Stimulated activated CD4-positive, alpha-beta T cell treated with anti-CD3 and anti-CD28 coated beads, TNF-alpha, amount 100 ng/mL, for 24 hours (primary cell): ENCODE measurements around the gene FBXO47.
"Not testable (repeated sequence)": the region's sequence is repeated elsewhere in the genome, so short reads cannot be mapped to it uniquely, and the experiment has no call there.

ENCODE experiments used
- DNase-seq, 3 experiments: peaks; one replicate each; pipeline ENCODE4 v3.0.0-alpha.2; 2020; ENCODE audit warnings: low read depth in 3 of 3

The FBXO47 gene

DNA sequence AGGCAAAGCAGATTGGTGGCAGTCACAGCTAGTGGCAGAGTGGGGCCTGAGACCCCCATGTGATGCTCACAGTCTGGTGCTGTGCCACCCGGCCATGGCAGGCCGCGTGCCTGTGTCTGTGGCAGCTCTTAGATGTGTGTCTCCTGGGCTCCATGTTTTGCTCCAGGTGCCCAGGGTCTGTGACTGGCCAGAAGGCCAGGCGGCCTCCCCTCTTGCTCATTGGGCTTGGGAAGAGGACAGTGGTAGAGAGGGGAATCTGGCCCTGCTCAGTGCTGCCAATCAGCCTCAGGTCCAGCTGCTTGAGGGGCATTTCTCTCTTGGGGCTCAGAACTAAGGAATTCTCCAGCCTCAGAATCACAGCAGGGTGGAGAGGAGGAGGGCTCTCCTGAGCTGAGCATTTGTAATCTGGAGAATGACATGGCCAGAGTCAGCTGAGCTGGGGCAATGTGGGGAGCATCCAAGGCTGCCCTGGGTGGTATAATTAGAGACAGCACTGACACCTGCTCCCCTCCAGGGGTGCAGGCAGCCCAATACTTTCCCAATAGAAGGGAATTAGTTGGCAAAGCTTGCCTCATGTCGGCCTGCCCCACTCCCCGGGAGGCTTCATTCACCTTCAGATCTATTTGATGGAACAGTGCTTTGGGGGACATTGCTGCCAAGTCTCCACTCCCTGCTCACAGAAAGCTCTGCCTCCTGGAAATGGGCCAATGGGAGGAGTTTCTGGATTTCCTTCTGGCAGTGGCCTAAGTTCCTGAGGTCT lies 44.5 kb downstream of the FBXO47 start:
- no peak for DNase-seq

DNA sequence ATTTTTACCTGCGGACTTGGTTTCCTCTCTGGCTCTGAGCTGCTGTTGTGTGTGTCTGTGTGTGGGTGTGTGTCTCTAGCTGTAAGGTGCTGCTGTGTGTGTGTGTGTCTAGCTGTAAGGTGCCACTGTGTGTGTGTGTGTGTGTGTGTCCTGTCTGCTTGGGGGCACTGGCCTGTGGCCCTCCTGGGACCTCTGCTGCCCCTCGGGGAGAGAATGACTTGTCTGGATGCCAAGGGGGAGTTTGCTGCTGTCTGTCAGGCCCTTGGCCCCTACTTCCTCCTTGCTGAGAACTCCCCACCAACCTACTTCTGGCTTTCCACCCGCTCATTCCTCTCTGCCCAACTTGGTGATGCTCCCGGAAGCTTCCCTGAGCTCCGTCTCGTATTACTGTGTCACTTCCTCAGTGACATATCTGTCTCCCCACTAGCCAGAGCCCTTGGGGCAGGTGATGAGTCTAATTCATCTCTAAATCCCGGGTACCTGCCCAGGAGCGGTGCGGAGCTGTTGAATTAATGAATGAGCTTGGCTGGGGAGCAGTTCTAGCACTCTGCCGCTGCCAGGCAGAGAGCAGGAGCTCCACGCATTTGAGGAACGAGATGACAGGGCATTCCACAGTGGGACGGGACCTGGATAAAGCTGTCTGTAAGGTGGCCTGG lies 45.3 kb downstream of the FBXO47 start:
- DNase-seq = no peak

DNA sequence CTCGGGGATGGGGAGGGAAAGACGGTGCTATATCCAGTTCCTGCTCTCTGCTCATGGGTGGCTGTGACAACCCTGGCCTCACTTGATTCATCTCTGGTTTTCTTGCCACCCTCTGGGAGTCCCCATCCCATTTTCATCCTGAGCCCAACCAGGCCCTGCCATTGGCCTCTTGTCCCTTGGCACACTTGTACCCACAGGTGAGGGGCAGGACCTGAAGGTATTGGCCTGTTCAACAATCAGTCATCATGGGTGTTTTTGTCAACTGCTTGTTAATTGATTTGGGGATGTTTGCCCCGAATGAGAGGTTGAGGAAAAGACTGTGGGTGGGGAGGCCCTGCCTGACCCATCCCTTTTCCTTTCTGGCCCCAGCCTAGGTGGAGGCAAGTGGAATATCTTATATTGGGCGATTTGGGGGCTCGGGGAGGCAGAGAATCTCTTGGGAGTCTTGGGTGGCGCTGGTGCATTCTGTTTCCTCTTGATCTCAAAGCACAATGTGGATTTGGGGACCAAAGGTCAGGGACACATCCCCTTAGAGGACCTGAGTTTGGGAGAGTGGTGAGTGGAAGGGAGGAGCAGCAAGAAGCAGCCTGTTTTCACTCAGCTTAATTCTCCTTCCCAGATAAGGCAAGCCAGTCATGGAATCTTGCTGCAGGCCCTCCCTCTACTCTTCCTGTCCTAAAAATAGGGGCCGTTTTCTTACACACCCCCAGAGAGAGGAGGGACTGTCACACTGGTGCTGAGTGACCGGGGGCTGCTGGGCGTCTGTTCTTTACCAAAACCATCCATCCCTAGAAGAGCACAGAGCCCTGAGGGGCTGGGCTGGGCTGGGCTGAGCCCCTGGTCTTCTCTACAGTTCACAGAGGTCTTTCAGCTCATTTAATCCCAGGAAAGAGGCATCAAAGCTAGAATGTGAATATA lies 46.6 kb downstream of the FBXO47 start:
- DNase-seq = no peak

DNA sequence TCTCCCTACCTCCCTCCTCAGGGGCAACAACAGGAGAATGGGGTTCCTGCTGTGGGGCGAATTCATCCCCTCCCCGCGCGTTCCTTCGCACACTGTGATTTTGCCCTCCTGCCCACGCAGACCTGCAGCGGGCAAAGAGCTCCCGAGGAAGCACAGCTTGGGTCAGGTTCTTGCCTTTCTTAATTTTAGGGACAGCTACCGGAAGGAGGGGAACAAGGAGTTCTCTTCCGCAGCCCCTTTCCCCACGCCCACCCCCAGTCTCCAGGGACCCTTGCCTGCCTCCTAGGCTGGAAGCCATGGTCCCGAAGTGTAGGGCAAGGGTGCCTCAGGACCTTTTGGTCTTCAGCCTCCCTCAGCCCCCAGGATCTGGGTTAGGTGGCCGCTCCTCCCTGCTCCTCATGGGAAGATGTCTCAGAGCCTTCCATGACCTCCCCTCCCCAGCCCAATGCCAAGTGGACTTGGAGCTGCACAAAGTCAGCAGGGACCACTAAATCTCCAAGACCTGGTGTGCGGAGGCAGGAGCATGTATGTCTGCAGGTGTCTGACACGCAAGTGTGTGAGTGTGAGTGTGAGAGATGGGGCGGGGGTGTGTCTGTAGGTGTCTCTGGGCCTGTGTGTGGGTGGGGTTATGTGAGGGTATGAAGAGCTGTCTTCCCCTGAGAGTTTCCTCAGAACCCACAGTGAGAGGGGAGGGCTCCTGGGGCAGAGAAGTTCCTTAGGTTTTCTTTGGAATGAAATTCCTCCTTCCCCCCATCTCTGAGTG lies 47.7 kb downstream of the FBXO47 start:
- DNase-seq = no peak

DNA sequence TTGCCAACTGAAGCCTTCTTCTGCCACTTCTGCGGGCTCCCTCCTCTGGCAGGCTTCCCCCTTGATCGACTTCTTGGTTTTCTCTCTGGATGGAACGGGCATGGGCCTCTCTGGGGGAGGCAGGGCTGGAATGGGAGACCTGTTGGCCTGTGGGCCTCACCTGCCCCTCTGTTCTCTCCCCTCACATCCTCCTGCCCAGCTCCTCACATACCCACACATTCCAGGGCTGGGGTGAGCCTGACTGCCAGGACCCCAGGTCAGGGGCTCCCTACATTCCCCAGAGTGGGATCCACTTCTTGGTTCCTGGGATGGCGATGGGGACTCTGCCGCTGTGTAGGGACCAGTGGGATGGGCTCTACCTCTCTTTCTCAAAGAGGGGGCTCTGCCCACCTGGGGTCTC lies 48.3 kb downstream of the FBXO47 start:
- no peak for DNase-seq

DNA sequence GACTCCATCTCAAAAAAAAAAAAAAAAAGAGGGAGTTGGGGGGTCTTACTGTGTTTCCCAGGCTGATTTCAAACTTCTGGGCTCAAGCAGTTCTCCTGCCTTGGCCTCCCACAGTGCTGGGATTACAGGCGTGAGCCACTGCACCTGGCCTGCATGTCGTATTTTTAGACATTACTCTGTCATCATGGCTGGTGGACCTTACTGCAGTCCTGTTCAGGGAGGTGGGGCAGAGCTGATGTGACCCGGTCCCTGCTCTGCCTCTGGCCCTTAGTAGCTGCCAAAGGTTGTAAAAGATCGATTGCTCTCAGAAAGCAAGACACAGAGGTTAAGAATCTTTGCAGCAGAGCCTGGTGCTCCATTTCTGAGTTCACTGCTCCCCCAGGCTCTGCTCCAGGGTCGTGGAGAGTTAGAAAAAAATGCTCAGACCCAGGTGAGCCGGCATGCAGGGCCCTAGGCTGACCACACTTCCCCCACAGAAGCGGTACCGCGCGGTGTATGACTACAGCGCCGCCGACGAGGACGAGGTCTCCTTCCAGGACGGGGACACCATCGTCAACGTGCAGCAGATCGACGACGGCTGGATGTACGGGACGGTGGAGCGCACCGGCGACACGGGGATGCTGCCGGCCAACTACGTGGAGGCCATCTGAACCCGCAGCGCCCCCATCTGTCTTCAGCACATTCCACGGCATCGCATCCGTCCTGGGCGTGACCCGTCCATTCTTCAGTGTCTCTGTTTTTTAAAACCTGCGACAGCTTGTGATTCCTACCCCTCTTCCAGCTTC lies 48.9 kb downstream of the FBXO47 start:
- no peak for DNase-seq

DNA sequence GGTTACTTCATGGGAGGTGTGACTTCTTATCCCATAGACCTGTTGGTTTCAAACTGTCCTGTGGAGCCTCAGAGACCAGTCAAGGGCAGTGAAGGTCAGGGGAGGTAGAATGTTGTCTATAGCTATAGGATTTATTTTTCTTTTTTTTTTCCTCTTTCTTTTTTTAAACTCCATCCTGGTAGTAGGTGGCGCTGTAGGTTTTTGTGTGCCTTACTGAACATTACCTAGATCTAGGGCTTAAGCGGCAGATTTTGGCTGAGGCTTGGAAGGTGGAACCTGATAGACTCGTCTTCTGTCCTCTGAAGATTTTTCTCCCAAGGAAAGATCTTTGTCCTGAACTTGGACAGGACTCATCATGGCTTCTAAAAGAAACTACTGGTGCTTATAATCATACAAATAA lies 49.9 kb downstream of the FBXO47 start:
- no peak for DNase-seq

DNA sequence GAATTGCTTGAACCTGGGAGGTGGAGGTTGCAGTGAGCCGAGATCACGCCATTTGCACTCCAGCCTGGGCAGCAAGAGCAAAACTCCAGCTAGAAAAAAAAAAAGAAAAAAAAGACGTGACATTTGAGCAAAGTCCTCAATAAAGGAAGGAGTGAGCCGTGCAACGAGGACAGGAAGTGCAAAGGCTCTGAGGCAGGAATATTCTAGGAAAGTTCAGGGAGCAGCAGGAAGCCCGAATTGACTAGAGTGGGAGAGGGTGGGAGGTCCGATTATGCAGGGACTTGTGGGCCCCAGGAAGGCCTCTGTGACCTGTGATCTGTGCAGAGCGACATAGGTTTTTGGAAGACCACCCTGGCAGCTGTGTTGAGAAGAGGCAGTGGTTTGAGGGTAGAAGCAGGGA lies 50.4 kb downstream of the FBXO47 start:
- DNase-seq = no peak

DNA sequence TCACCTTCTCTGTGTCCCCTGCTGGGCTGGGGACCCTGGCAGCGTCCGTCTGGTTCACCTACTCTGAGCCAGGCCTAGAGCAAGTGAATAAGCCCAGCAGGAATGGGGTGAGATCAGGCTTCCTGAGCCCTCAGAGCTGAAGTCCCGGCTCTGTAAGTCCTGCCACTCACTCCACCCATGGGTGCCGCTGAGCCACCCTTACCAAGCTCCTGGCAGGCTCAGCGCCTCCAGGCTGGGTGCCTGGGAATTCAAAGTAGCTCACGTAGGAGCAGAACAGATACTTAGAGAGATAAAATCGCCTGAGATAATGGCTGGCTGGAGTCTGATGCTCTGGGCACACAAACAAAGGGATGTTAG lies 51.6 kb downstream of the FBXO47 start:
- DNase-seq = no peak

DNA sequence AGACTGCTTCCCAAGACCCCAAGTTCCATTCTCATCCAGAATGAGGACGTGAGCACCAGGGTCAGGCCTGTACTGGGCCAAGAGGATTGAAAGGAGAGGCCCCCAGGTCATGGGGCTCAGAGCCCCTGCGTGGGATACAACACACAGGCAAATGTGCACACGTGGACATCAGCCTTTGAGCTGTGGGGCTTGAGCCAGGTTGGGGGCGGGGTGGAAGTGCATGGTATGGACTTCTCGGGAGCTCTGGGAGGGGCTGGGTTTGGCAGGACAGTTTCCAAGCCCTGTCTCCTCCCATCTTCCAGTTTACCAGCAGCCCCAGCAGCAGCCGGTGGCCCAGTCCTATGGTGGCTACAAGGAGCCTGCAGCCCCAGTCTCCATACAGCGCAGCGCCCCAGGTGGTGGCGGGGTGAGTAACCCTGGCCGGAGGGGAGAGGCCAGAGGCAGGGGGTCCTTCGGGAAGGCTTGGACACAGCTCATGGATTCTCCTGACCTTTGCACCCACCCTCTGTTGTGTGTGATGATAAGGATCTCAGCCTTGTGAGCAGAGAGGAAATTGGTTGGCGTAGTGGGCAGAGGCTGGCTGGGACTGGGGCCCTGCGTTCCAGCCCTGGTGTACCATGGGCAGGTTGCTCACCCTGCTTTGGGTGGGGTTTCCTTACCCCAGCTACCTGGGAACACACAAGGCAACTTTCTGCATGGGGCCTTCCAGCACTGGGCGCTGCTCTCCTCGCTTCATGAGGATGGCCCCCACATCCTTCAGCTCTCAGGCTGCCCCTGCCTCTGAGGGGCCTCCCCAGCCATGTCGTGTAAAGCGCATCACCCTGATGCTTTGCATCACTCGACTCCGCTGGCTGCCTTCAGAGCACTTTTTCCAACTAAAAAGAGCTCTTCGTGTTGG lies 52.2 kb downstream of the FBXO47 start:
- no peak for DNase-seq

DNA sequence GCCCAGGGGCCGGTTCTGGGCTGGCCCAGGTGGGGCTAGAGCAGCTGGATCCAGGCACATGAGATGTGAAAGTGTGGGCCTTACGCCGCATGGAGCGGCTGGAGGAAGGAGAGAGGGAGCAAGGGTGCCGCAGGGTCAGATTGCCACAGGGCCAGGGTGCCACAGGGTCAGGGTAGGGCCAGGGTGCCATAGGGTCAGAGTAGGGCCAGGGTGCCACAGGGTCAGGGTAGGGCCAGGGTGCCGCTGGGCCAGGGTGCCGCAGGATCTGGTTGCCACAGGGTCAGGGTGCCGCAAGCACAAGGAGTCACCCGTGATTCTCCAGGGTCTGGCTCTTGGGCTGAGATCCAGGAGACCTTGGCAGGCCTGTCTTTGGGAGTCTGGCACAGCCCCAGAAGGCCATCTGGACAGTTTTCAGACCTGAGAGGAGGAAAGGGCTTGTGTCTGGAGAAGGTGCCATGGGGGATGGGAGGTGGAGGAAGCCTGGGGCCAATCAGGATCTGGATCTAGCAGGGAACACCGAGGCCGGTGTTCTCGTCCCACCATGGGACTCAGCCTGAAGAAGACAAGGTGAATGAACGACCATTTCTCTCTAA lies 54.9 kb downstream of the FBXO47 start:
- DNase-seq = no peak

DNA sequence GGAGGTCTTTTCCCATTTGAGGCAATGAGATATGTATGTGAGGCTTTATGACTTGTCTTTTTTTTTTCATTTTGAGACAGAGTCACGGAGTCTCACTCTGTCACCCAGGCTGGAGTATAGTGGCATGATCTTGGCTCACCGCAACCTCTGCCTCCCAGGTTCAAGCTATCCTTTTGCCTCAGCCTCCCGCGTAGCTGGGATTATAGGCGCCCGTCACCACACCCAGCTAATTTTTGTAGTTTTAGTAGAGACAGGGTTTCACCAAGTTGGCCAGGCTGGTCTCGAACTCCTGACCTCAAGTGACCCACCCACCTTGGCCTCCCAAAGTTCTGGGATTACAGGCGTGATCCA lies 55.5 kb downstream of the FBXO47 start:
- DNase-seq = not testable (repeated sequence)

DNA sequence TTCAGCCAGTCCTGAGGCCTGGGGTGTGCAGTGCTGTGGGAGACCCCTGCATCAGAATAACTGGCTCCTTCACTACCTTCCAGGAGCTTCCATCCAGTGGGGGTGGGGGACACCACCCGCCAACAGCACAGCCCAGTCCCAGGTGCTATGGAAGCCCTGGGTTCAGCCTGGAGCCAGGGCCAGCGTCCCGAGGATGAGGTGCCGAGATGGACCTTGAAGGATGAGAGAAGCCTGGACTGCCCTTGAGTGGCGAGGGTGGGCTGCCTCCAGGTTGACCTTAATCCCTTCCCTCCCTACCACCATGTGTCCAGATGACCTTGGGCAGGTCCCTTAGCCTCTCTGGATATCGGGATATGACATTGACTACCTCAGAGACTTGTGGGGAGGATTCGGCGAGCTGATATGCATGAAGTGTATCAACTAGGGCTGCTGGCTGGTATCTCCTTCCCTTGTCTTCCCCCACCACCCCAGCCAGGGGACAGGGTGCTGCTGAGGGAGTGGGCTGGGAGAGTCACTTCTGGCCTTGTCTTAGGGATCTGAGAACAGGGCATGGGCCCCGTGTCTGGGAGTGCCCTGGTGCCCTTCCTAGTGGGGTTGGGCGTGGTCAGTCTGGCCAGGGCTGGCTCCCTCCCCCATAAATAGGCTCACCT lies 56.0 kb downstream of the FBXO47 start:
- DNase-seq = no peak

DNA sequence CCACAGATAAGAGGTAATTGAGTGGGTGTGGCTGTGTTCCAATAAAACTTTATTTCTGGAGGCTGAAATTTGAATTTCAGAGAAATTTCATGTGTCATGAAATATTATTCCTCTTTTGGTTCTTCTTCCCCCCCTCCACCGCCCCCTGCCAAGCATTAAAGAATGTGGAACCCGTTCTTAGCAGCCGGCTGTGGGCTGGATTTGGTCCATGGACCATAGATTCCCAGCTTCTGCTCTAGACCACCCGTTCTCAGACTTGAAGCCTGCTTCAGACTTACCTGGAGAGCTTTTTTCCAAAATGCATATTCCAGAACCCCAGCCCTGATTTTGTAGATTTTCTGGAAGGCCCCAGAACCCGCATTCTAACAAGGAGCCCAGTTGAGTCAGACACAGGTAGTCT lies 56.9 kb downstream of the FBXO47 start:
- no peak for DNase-seq

DNA sequence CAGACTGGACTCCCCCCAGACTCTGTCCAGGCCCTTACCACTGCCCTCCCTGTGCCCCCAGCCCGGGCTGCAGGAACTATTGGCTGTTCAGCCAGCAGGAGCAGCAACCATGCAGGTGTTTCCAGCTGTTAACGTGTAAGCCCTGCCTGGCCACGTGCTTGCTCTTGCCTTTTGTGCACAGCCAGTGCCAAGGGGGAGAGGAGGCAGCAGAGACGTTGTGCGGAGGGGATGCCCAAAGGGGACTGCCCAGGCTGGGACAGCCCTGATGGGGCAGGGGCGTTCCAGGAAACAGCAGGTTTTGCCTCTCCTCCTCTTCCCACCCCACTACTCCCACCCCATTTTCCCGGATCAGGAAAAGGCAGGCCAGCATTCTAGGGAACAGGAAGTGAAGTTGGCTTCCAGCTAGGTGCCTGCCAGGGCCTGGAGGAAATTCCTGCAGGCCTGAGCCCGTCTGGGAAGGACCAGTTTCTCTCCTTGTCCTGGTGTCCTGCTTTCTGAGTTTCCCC lies 58.5 kb downstream of the FBXO47 start:
- DNase-seq = no peak

DNA sequence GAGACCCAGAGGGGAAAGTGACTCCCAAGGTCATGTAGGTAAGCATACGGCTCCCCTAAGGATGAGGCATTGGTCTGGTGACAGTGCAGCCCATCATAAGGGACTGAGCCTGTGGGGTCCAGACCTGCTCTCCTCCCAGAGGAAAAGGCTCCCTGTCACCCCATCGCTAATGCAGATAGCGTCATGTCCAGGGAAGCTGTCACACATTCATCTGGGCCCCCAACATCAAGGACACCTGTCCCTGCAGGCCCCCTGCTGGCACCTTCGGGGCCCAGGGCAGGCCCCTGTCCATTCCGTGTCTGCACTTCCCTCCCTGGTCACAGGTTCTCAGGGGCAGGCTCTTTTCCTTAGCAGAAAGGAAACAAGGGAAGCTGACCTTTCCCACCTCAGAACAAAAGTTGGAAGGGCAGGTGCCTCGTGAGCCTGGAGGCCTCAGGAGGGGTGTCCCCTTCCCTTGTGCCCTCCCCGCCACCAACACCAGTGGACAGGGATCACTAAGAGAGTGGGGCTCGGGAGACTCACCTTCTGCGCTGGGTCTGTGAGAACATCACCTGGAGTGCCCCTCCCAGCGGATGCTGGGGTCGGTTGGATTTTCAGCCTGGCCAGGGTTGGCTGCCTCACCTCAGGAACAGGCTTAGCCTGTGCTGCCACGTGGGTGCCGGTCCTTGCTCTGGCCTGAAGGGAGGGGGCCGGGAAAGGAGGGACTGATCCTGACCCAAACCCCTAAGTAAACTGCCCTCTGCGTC lies 59.1 kb downstream of the FBXO47 start:
- no peak for DNase-seq

DNA sequence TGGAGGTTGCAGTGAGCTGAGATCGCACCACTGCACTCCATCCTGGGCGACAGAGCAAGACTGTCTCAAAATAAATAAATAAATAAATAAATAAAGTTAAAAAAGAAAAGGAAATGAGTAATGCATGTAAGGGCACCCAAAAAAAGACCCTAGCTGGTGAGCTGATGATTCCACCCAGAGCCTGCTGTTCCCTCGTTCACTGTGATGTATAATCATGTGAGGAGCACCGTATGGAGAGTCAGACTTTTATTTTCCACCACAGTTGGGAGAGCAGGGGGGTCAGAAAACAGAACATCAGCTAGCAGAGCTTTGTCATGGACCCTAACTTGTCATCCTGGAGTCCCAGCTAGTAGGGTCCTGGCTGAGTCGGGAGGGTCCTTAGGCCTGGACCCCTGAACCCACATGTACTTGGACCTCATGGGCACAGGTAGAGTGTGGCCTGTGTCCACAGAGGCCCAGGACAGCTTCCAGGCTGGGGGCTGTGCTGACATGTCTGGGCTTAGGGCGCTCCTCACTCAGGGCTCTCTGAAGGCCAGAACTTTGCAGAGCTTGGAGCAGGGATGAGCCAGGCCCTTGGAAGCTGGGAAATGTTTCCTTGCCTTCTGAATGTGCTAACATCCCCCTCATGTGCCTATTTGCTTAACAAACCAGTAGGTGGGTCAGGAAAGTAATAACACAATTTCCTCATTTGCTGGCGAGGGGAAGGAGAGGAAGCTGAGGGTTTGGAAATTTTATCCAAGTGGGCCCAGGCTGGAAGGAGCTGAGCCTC lies 60.6 kb downstream of the FBXO47 start:
- DNase-seq = no peak

DNA sequence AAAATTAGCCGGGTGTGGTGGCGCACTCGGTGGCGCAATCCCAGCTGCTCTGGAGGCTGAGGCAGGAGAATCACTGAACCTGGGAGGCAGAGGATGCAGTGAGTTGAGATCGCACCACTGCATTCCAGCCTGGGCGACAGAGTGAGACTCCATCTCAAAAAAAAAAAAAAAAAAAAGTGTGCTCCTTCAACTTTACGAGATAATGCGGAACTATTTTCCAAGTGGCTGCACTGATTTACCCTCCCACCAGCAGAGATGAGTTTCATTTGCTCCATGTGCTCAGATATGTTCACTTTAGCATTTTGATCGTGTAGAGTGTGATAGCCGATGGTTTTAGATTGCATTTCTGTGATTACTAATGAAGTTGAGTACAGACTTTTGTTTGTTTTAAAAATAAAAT lies 61.8 kb downstream of the FBXO47 start:
- DNase-seq = no peak
